ENCODE measurements around the gene CNTROB. TPM values are rescaled to one million over a fixed set of nuclear protein-coding genes. Genes with fewer than 3 reads are reported as not detected.

CNTROB gene
- total RNA-seq, 4 donors from 2014 or later, result 22.7 to 62.1 (median 31.6) TPM

DNA sequence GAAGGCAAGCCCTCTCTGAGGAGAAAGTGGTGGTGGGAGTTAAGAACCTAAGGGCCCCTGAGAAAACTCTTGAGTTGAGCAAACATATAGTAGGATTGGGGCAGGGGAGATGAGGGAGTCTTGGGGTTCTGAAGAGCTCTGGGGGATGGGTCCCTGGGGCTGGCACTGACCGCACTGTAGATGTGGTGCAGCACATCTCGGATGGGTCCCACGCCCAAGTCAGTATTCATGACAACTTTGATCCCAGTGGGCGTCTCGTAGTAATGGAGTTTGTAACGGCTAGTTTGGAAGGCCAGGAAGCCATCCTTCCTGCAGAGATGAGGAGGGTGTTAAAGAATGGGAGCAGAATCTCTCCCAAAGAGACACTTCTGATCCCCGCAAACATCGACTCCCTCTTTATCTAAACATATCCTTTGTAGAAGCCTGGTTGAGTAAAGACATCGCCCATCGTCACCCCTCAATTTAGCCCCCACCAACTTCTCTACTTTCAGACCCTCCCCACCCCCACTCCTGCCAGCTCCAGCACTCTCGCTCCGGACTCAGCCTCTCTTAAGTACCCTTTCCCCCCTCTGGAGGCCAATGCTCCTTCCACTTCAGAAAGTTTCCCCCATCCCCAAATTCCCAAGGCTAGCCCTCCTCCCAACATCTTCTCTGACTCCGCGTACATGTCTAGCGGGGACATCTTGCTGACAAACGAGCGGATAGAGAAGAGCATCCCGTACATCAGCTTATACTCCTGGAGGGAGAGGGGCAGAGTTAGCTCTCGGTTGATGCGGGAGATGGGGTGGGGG, 970 bp upstream of the CNTROB start:
- H3K9me3 ChIP-seq, result no peaks in the 10 kb centered on the region
- H3K27ac ChIP-seq, result peak overlapping the region; percentile 80 to 89 (median 84)
- in situ Hi-C loops (cut with MboI; ENCODE audit: low pct_ligation_motif_present in 1 of 4, low pct_unique_long_range_greater_than_20kb in 1 of 4, low sequenced_read_pairs in 3 of 4), result no loop called here
- TF ChIP-seq POLR2AphosphoS5 (IDR thresholded peaks at IDR 0.05) (no peak), EP300 (IDR thresholded peaks at IDR 0.05; ENCODE audit: low read depth) (no peak), POLR2A (IDR thresholded peaks at IDR 0.05) (no peak)
- TF ChIP-seq, protein P1, sequence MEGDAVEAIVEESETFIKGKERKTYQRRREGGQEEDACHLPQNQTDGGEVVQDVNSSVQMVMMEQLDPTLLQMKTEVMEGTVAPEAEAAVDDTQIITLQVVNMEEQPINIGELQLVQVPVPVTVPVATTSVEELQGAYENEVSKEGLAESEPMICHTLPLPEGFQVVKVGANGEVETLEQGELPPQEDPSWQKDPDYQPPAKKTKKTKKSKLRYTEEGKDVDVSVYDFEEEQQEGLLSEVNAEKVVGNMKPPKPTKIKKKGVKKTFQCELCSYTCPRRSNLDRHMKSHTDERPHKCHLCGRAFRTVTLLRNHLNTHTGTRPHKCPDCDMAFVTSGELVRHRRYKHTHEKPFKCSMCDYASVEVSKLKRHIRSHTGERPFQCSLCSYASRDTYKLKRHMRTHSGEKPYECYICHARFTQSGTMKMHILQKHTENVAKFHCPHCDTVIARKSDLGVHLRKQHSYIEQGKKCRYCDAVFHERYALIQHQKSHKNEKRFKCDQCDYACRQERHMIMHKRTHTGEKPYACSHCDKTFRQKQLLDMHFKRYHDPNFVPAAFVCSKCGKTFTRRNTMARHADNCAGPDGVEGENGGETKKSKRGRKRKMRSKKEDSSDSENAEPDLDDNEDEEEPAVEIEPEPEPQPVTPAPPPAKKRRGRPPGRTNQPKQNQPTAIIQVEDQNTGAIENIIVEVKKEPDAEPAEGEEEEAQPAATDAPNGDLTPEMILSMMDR (IDR thresholded peaks at IDR 0.05), result no peak
- intact Hi-C loops (cut with DNase I; ENCODE audit: low total_unique reads), result no loop called here
- H3K4me3 ChIP-seq, result peak overlapping the region; percentile 65 to 83 (median 70)
- 20 to 42% methylated on average over 1 to 20 of the region's 20 CpGs for WGBS, 2 donors (ENCODE audit: low coverage in 1 of 2)
- H3K27me3 ChIP-seq, result no peaks in the 10 kb centered on the region
- no peak for DNase-seq
- H3K4me1 ChIP-seq, result peaks cover 8 to 37% (median 29%) of the 10 kb centered on the region in 4 donors
- H3K36me3 ChIP-seq, result no peaks in the 10 kb centered on the region

- in situ Hi-C loops (cut with MboI; ENCODE audit: low pct_ligation_motif_present in 1 of 4, low pct_unique_long_range_greater_than_20kb in 1 of 4, low sequenced_read_pairs in 3 of 4), result no loop called here
- Histone ChIP-seq H3K9me3 (no peaks in the 10 kb centered on the region), H3K4me1 (peaks cover 8 to 37% (median 29%) of the 10 kb centered on the region in 4 donors), H3K27ac (peak overlapping the region; percentile 80 to 89 (median 86)), H3K4me3 (peak overlapping the region; percentile 64 to 72 (median 67)), H3K36me3 (peaks cover 0 to 7% (median 3%) of the 10 kb centered on the region in 4 donors), H3K27me3 (no peaks in the 10 kb centered on the region)
- peak; percentile 43 for DNase-seq
- no peak for TF ChIP-seq POLR2A (IDR thresholded peaks at IDR 0.05)
- TF ChIP-seq POLR2AphosphoS5 (IDR thresholded peaks at IDR 0.05), result no peak
- TF ChIP-seq, protein P1 (IDR thresholded peaks at IDR 0.05), result no peak
- no peak for TF ChIP-seq EP300 (IDR thresholded peaks at IDR 0.05; ENCODE audit: low read depth)
- intact Hi-C loops (cut with DNase I; ENCODE audit: low total_unique reads), result no loop called here
- WGBS, 2 donors (ENCODE audit: low coverage in 1 of 2), result 0% methylated on average over 17 of the region's 17 CpGs; no CpG with 5 or more reads in 1 of the 2 donors
Measured at GRCh38 chr17:7932483-7932891, 481 bp downstream of the CNTROB start.

- no peak for TF ChIP-seq POLR2A (IDR thresholded peaks at IDR 0.05)
- TF ChIP-seq, protein P1 (IDR thresholded peaks at IDR 0.05), result peak in 4 of 5 experiments; percentile 12 to 41 (median 22)
- no peak for TF ChIP-seq POLR2AphosphoS5 (IDR thresholded peaks at IDR 0.05)
- TF ChIP-seq EP300 (IDR thresholded peaks at IDR 0.05; ENCODE audit: low read depth), result no peak
- peak; percentile 57 for DNase-seq
- intact Hi-C loops (cut with DNase I; ENCODE audit: low total_unique reads) (no loop called here), in situ Hi-C loops (cut with MboI; ENCODE audit: low pct_ligation_motif_present in 1 of 4, low pct_unique_long_range_greater_than_20kb in 1 of 4, low sequenced_read_pairs in 3 of 4) (no loop called here)
- Histone ChIP-seq H3K4me3 (peak overlapping the region; percentile 64 to 72 (median 67)), H3K4me1 (peaks cover 8 to 37% (median 29%) of the 10 kb centered on the region in 4 donors), H3K27me3 (no peaks in the 10 kb centered on the region), H3K36me3 (peaks cover 0 to 7% (median 4%) of the 10 kb centered on the region in 4 donors), H3K9me3 (no peaks in the 10 kb centered on the region), H3K27ac (peak overlapping the region; percentile 80 to 89 (median 86))
- 5 to 9% methylated on average over 3 to 16 of the region's 16 CpGs for WGBS, 2 donors (ENCODE audit: low coverage in 1 of 2)
Measured at GRCh38 chr17:7932949-7933348, 943 bp downstream of the CNTROB start.

DNA sequence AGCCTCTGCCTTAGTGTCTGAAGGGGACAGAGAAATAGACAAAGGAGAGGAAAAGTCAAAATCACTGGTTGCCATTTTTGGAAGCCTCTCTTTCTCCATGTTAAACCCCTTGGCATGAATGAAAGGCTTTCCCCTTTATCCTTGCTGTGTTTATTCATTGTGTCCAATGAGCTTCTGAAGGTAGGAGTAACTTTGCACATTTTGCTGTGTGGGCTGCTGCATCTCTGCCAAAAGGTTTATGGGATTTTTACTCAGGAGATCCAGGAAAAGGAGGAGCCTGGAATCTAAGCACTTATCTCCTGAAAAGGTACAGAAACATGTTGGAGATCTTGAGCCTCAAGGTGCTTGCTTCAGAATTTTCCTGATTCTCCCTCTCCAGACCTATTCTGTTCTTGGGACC, 3.9 kb downstream of the CNTROB start:
- Histone ChIP-seq H3K36me3 (peaks cover 0 to 22% (median 6%) of the 10 kb centered on the region in 4 donors), H3K9me3 (no peaks in the 10 kb centered on the region), H3K27ac (no peak overlapping the region), H3K4me3 (no peak overlapping the region), H3K27me3 (no peaks in the 10 kb centered on the region), H3K4me1 (peaks cover 6 to 28% (median 24%) of the 10 kb centered on the region in 4 donors)
- intact Hi-C loops (cut with DNase I; ENCODE audit: low total_unique reads) (no loop called here), in situ Hi-C loops (cut with MboI; ENCODE audit: low pct_ligation_motif_present in 1 of 4, low pct_unique_long_range_greater_than_20kb in 1 of 4, low sequenced_read_pairs in 3 of 4) (no loop called here)
- DNase-seq, result no peak
- no peak for TF ChIP-seq POLR2A (IDR thresholded peaks at IDR 0.05)
- TF ChIP-seq, protein P1 (IDR thresholded peaks at IDR 0.05), result no peak
- no peak for TF ChIP-seq EP300 (IDR thresholded peaks at IDR 0.05; ENCODE audit: low read depth)
- TF ChIP-seq POLR2AphosphoS5 (IDR thresholded peaks at IDR 0.05), result no peak

All from transverse colon (tissue), 4 donors.